Measurements from ENCODE around the gene OR51V1. TPM values are rescaled to one million over a fixed set of nuclear protein-coding genes. Genes with fewer than 3 reads are reported as not detected.

The OR51V1 gene
- total RNA-seq, 2 donors from 2014 or later, result not detected

- Mint-ChIP-seq H3K27ac (no peak overlapping the region), H3K4me3 (no peak overlapping the region), H3K36me3 (ENCODE audit: low read depth) (no peaks in the 10 kb centered on the region), H3K27me3 (peaks cover 20% of the 10 kb centered on the region), H3K4me1 (peaks cover 5% of the 10 kb centered on the region)
- no peaks in the 10 kb centered on the region for H3K9me3 ChIP-seq (ENCODE audit: control insufficient read depth, low read length, poor library complexity, severe bottlenecking)
- DNase-seq (no peak), ATAC-seq (no peak)
Observed at GRCh38 chr11:5239046-5239445, 38.6 kb upstream of the OR51V1 start.

- ATAC-seq (no peak), DNase-seq (no peak)
- H3K9me3 ChIP-seq (ENCODE audit: control insufficient read depth, low read length, poor library complexity, severe bottlenecking), result no peaks in the 10 kb centered on the region
- Mint-ChIP-seq H3K4me3 (no peak overlapping the region), H3K27ac (no peak overlapping the region), H3K27me3 (peaks cover 20% of the 10 kb centered on the region), H3K36me3 (ENCODE audit: low read depth) (no peaks in the 10 kb centered on the region), H3K4me1 (peaks cover 5% of the 10 kb centered on the region)
Observed at GRCh38 chr11:5238486-5238885, 38.0 kb upstream of the OR51V1 start.

GRCh38 chr11:5237420-5237819 lies 36.9 kb upstream of the OR51V1 start:
- peaks cover 19% of the 10 kb centered on the region for H3K27me3 Mint-ChIP-seq
- no peak overlapping the region for H3K27ac Mint-ChIP-seq
- ATAC-seq (no peak), DNase-seq (no peak)
- no peak overlapping the region for H3K4me3 Mint-ChIP-seq
- no peaks in the 10 kb centered on the region for H3K9me3 ChIP-seq (ENCODE audit: control insufficient read depth, low read length, poor library complexity, severe bottlenecking)
- no peaks in the 10 kb centered on the region for H3K36me3 Mint-ChIP-seq (ENCODE audit: low read depth)
- H3K4me1 Mint-ChIP-seq, result peaks cover 5% of the 10 kb centered on the region

GRCh38 chr11:5235364-5236095 lies 35.0 kb upstream of the OR51V1 start:
- DNase-seq (no peak), ATAC-seq (no peak)
- Mint-ChIP-seq H3K27me3 (peaks cover 16% of the 10 kb centered on the region), H3K4me1 (peaks cover 5% of the 10 kb centered on the region), H3K4me3 (no peak overlapping the region), H3K27ac (no peak overlapping the region), H3K36me3 (ENCODE audit: low read depth) (no peaks in the 10 kb centered on the region)
- no peaks in the 10 kb centered on the region for H3K9me3 ChIP-seq (ENCODE audit: control insufficient read depth, low read length, poor library complexity, severe bottlenecking)

GRCh38 chr11:5234381-5234834 lies 33.9 kb upstream of the OR51V1 start, which contains the start of gene HBD:
Gene HBD, minus strand, starts transcription at chr11:5234483. Its CDS starts 50 bp downstream, at chr11:5234433.
- Mint-ChIP-seq H3K4me1 (peaks cover 5% of the 10 kb centered on the region), H3K4me3 (no peak within 1 kb of the TSS), H3K36me3 (ENCODE audit: low read depth) (no peaks in the 10 kb centered on the region), H3K27ac (no peak within 1 kb of the TSS), H3K27me3 (peaks cover 18% of the 10 kb centered on the region)
- no peak for DNase-seq
- H3K9me3 ChIP-seq (ENCODE audit: control insufficient read depth, low read length, poor library complexity, severe bottlenecking), result no peaks in the 10 kb centered on the region
- no peak for ATAC-seq

- Mint-ChIP-seq H3K27ac (no peak overlapping the region), H3K36me3 (ENCODE audit: low read depth) (no peaks in the 10 kb centered on the region)
Observed at GRCh38 chr11:5233307-5233706, 32.8 kb upstream of the OR51V1 start.

GRCh38 chr11:5232821-5233220 lies 32.3 kb upstream of the OR51V1 start:
- H3K9me3 ChIP-seq (ENCODE audit: control insufficient read depth, low read length, poor library complexity, severe bottlenecking), result no peaks in the 10 kb centered on the region
- Mint-ChIP-seq H3K36me3 (ENCODE audit: low read depth) (no peaks in the 10 kb centered on the region), H3K4me1 (peaks cover 5% of the 10 kb centered on the region), H3K27ac (no peak overlapping the region), H3K27me3 (peaks cover 23% of the 10 kb centered on the region), H3K4me3 (no peak overlapping the region)
- no peak for ATAC-seq
- no peak for DNase-seq

More at GRCh38 chr11:5233307-5233706, 32.8 kb upstream of the OR51V1 start:
- DNase-seq (no peak), ATAC-seq (no peak)
- H3K4me1 Mint-ChIP-seq, result peaks cover 5% of the 10 kb centered on the region
- H3K4me3 Mint-ChIP-seq, result no peak overlapping the region
- H3K9me3 ChIP-seq (ENCODE audit: control insufficient read depth, low read length, poor library complexity, severe bottlenecking), result no peaks in the 10 kb centered on the region
- H3K27me3 Mint-ChIP-seq, result peaks cover 18% of the 10 kb centered on the region

GRCh38 chr11:5232176-5232575 lies 31.7 kb upstream of the OR51V1 start:
- Mint-ChIP-seq H3K4me1 (peaks cover 5% of the 10 kb centered on the region), H3K27ac (no peak overlapping the region), H3K27me3 (peaks cover 24% of the 10 kb centered on the region), H3K4me3 (no peak overlapping the region), H3K36me3 (ENCODE audit: low read depth) (no peaks in the 10 kb centered on the region)
- no peaks in the 10 kb centered on the region for H3K9me3 ChIP-seq (ENCODE audit: control insufficient read depth, low read length, poor library complexity, severe bottlenecking)
- ATAC-seq (no peak), DNase-seq (no peak)

GRCh38 chr11:5231111-5231510 lies 30.6 kb upstream of the OR51V1 start:
- Mint-ChIP-seq H3K27ac (no peak overlapping the region), H3K4me3 (no peak overlapping the region), H3K4me1 (peaks cover 5% of the 10 kb centered on the region), H3K36me3 (ENCODE audit: low read depth) (no peaks in the 10 kb centered on the region), H3K27me3 (peaks cover 20% of the 10 kb centered on the region)
- no peak for DNase-seq
- no peaks in the 10 kb centered on the region for H3K9me3 ChIP-seq (ENCODE audit: control insufficient read depth, low read length, poor library complexity, severe bottlenecking)
- ATAC-seq, result no peak

GRCh38 chr11:5230266-5230665 lies 29.8 kb upstream of the OR51V1 start:
- H3K27me3 Mint-ChIP-seq, result peaks cover 15% of the 10 kb centered on the region
- no peak overlapping the region for H3K4me3 Mint-ChIP-seq
- no peaks in the 10 kb centered on the region for H3K36me3 Mint-ChIP-seq (ENCODE audit: low read depth)
- H3K27ac Mint-ChIP-seq, result no peak overlapping the region
- no peak for ATAC-seq
- H3K9me3 ChIP-seq (ENCODE audit: control insufficient read depth, low read length, poor library complexity, severe bottlenecking), result no peaks in the 10 kb centered on the region
- no peak for DNase-seq
- H3K4me1 Mint-ChIP-seq, result peaks cover 5% of the 10 kb centered on the region

GRCh38 chr11:5229796-5230195 lies 29.3 kb upstream of the OR51V1 start:
- Mint-ChIP-seq H3K4me1 (peaks cover 5% of the 10 kb centered on the region), H3K4me3 (no peak overlapping the region), H3K27ac (no peak overlapping the region), H3K36me3 (ENCODE audit: low read depth) (no peaks in the 10 kb centered on the region), H3K27me3 (peaks cover 15% of the 10 kb centered on the region)
- DNase-seq, result no peak
- H3K9me3 ChIP-seq (ENCODE audit: control insufficient read depth, low read length, poor library complexity, severe bottlenecking), result no peaks in the 10 kb centered on the region
- ATAC-seq, result no peak

GRCh38 chr11:5229356-5229755 lies 28.9 kb upstream of the OR51V1 start:
- ATAC-seq, result no peak
- peaks cover 2% of the 10 kb centered on the region for H3K4me1 Mint-ChIP-seq
- no peak overlapping the region for H3K4me3 Mint-ChIP-seq
- H3K36me3 Mint-ChIP-seq (ENCODE audit: low read depth), result no peaks in the 10 kb centered on the region
- H3K27ac Mint-ChIP-seq, result no peak overlapping the region
- H3K9me3 ChIP-seq (ENCODE audit: control insufficient read depth, low read length, poor library complexity, severe bottlenecking), result no peaks in the 10 kb centered on the region
- no peak for DNase-seq
- H3K27me3 Mint-ChIP-seq, result peaks cover 15% of the 10 kb centered on the region

GRCh38 chr11:5228124-5228523 lies 27.6 kb upstream of the OR51V1 start:
- no peak for ATAC-seq
- Mint-ChIP-seq H3K4me3 (no peak overlapping the region), H3K4me1 (no peaks in the 10 kb centered on the region), H3K27me3 (peaks cover 15% of the 10 kb centered on the region), H3K36me3 (ENCODE audit: low read depth) (no peaks in the 10 kb centered on the region), H3K27ac (no peak overlapping the region)
- no peaks in the 10 kb centered on the region for H3K9me3 ChIP-seq (ENCODE audit: control insufficient read depth, low read length, poor library complexity, severe bottlenecking)
- DNase-seq, result no peak

GRCh38 chr11:5227681-5228080 lies 27.2 kb upstream of the OR51V1 start:
- H3K4me3 Mint-ChIP-seq, result no peak overlapping the region
- no peak for ATAC-seq
- H3K9me3 ChIP-seq (ENCODE audit: control insufficient read depth, low read length, poor library complexity, severe bottlenecking), result no peaks in the 10 kb centered on the region
- H3K36me3 Mint-ChIP-seq (ENCODE audit: low read depth), result no peaks in the 10 kb centered on the region
- peaks cover 15% of the 10 kb centered on the region for H3K27me3 Mint-ChIP-seq
- H3K4me1 Mint-ChIP-seq, result no peaks in the 10 kb centered on the region
- H3K27ac Mint-ChIP-seq, result no peak overlapping the region
- DNase-seq, result no peak
